PC-9 (cell line): Measurements from ENCODE around the gene TPD52L1. TPM values are rescaled to one million over a fixed set of nuclear protein-coding genes. Genes with fewer than 3 reads are reported as not detected.

Experiments used
- BruUV-seq: library from RNA; stranded (reverse); fragments of 400-500 nt; replicated peaks from 2 replicates; lab custom pipeline; 2021; lab: Mats Ljungman, UMichigan
- CTCF ChIA-PET: fragments of 300-600 bp; sonication (Branson Sonifier 250); formaldehyde crosslinking; loops from one replicate; lab custom pipeline; 2022; ENCODE audit warnings: antibody characterized with exemption; lab: Charles Lee
- POLR2A ChIA-PET: fragments of 300-600 bp; sonication (Branson Sonifier 250); formaldehyde crosslinking; loops from one replicate; lab custom pipeline; 2022; ENCODE audit warnings: antibody characterized with exemption; ENCODE audit not compliant: unreplicated experiment; lab: Charles Lee
- DNase-seq, 2 experiments: peaks; one replicate each; pipeline versions ENCODE4 v3.0.0 to v3.0.0-alpha.2; 2015 to 2022; ENCODE audit warnings: mixed read lengths in 1 of 2
- H2AFZ ChIP-seq: fragments of 200-600 bp; sonication (generic); 2 replicates; pipeline ENCODE4 v1.8.1; 2017; ENCODE audit warnings: antibody characterized with exemption
- H3F3A ChIP-seq: fragments of 200-600 bp; sonication (generic); 2 replicates; pipeline ENCODE4 v1.8.1; 2017; ENCODE audit warnings: antibody characterized with exemption, mild to moderate bottlenecking, low read depth; ENCODE audit not compliant: insufficient read depth
- H3K27ac ChIP-seq: fragments of 200-600 bp; sonication (generic); 2 replicates; pipeline ENCODE4 v1.6.1; 2016; ENCODE audit warnings: mixed run types
- H3K27me3 ChIP-seq: fragments of 200-600 bp; sonication (generic); 2 replicates; pipeline ENCODE4 v1.6.1; 2016; ENCODE audit warnings: low read depth, mixed run types; ENCODE audit not compliant: insufficient read depth
- H3K36me3 ChIP-seq: fragments of 200-600 bp; sonication (generic); 2 replicates; pipeline ENCODE4 v1.6.1; 2016; ENCODE audit warnings: low read depth, mixed run types
- H3K4me1 ChIP-seq: fragments of 200-600 bp; sonication (generic); replicated peaks from 2 replicates; pipeline ENCODE4 v1.6.1; 2016; ENCODE audit warnings: mixed run types; ENCODE audit not compliant: insufficient read depth
- H3K4me2 ChIP-seq: fragments of 200-600 bp; sonication (generic); 2 replicates; pipeline ENCODE4 v1.6.1; 2017; ENCODE audit warnings: mixed run types
- H3K4me3 ChIP-seq: fragments of 200-600 bp; sonication (generic); 2 replicates; pipeline ENCODE4 v1.6.1; 2016; ENCODE audit warnings: mixed run types
- H3K79me2 ChIP-seq: fragments of 200-600 bp; sonication (generic); 2 replicates; pipeline ENCODE4 v1.6.1; 2017; ENCODE audit warnings: low read depth, mixed run types
- H3K9me2 ChIP-seq: fragments of 200-600 bp; sonication (generic); 2 replicates; pipeline ENCODE4 v1.8.1; 2017; ENCODE audit warnings: mild to moderate bottlenecking; ENCODE audit not compliant: insufficient read depth
- H3K9me3 ChIP-seq: fragments of 200-600 bp; sonication (generic); 2 replicates; pipeline ENCODE4 v1.8.1; 2016; ENCODE audit warnings: low read depth; ENCODE audit not compliant: insufficient read depth
- H4K20me1 ChIP-seq: fragments of 200-600 bp; sonication (generic); 2 replicates; pipeline ENCODE4 v1.8.1; 2017; ENCODE audit not compliant: insufficient read depth
- EZH2 ChIP-seq: fragments of 200-600 bp; sonication (generic); IDR thresholded peaks from 2 replicates; pipeline ENCODE4 v1.8.0; 2017; ENCODE audit warnings: antibody characterized with exemption, low read depth
- intact Hi-C: fragments of 100-400 bp; cut with micrococcal nuclease; formaldehyde crosslinking; loops from one replicate; pipeline ENCODE4 v1.10.0; 2022; ENCODE audit not compliant: unreplicated experiment
- total RNA-seq: library from RNA; stranded (reverse); gene quantifications from 2 replicates; pipeline ENCODE4 v1.2.3, GENCODE V29; 2021
- TF ChIP-seq, protein P1 (sequence below): fragments of 200-600 bp; sonication (generic); conservative IDR thresholded peaks from 2 replicates; pipeline ENCODE4 v1.6.1; 2017; ENCODE audit warnings: mixed run types, antibody characterized with exemption, mild to moderate bottlenecking, moderate library complexity

TPD52L1 gene
- total RNA-seq, 1 experiment from 2014 or later, result 203 TPM

DNA sequence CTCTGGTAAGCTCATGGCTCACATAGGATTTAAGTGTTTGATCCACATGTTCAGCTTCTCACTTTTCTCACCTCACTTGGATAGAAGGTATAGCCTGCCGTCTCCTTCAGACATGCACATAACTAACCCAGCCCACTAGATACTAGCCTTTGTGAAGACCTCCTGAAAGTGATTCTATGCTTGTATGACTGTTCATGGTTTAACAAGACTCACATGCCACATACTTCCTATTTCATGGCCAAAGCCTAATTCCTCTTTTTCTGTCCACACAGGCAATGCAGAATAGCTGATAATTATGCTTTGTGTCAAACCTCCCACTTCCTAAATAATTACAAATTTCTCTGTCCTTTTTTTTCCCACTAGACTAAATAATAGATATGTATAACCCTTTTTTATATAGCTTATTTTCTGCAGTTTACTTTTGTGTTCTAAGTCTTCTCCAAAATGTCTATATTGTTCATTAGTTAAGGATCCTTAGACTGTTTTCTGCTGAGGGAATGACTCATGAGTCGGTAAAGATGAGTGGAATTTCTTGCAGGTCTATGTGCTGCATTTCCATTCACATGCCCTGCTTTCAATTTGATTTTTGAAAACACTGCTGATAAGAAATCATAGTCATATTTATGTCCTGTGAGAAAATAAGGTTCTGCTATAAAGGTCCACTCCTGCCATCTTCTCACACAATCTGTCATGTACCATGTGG, 105.2 kb downstream of the TPD52L1 start:
- no peaks in the 10 kb centered on the region; the same call in 1 of the 2 replicates for H3K9me2 ChIP-seq
- no peaks in the 10 kb centered on the region for H3K27me3 ChIP-seq
- peaks cover 4% of the 10 kb centered on the region for H3F3A ChIP-seq
- ChIA-PET POLR2A (no interaction called here), CTCF (no interaction called here)
- intact Hi-C loops, result no loop called here
- no peak overlapping the region for H2AFZ ChIP-seq
- no peak overlapping the region for H3K4me2 ChIP-seq
- H4K20me1 ChIP-seq, result no peaks in the 10 kb centered on the region
- no peak overlapping the region for H3K4me3 ChIP-seq
- BruUV-seq, result no TSS peak
- H3K4me1 ChIP-seq, result no peaks in the 10 kb centered on the region
- no peaks in the 10 kb centered on the region for H3K9me3 ChIP-seq
- TF ChIP-seq EZH2, result no peak
- TF ChIP-seq, protein P1, sequence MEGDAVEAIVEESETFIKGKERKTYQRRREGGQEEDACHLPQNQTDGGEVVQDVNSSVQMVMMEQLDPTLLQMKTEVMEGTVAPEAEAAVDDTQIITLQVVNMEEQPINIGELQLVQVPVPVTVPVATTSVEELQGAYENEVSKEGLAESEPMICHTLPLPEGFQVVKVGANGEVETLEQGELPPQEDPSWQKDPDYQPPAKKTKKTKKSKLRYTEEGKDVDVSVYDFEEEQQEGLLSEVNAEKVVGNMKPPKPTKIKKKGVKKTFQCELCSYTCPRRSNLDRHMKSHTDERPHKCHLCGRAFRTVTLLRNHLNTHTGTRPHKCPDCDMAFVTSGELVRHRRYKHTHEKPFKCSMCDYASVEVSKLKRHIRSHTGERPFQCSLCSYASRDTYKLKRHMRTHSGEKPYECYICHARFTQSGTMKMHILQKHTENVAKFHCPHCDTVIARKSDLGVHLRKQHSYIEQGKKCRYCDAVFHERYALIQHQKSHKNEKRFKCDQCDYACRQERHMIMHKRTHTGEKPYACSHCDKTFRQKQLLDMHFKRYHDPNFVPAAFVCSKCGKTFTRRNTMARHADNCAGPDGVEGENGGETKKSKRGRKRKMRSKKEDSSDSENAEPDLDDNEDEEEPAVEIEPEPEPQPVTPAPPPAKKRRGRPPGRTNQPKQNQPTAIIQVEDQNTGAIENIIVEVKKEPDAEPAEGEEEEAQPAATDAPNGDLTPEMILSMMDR, result no peak
- DNase-seq, result no peak
- H3K36me3 ChIP-seq, result peaks cover 7% of the 10 kb centered on the region; the same call in 1 of the 2 replicates
- no peak overlapping the region for H3K27ac ChIP-seq
- H3K79me2 ChIP-seq, result no peaks in the 10 kb centered on the region

DNA sequence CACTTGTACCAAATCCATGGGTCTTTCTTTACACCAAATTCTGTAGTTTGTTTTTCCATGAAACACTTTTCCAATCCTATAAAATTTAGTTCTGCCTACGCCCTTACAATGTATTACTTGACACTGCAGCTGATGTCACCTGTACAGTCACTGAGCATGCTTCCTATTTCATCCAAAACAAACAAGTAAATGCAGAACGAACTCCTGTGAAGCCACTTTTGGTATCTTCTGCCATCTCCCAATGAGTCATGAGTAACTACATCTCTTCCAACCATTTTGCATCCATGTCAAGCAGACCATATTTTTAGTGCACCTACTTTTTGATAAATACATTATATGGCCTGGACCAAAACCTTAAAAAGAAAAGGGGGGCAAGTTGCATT, 105.8 kb downstream of the TPD52L1 start:
- Histone ChIP-seq H3K4me2 (no peak overlapping the region), H3K27me3 (no peaks in the 10 kb centered on the region), H3K4me1 (no peaks in the 10 kb centered on the region), H4K20me1 (no peaks in the 10 kb centered on the region), H3K9me2 (no peaks in the 10 kb centered on the region; the same call in 1 of the 2 replicates), H3F3A (peaks cover 4% of the 10 kb centered on the region; the same call in 1 of the 2 replicates), H3K27ac (no peak overlapping the region), H3K9me3 (no peaks in the 10 kb centered on the region), H3K36me3 (peaks cover 9% of the 10 kb centered on the region), H3K4me3 (no peak overlapping the region), H3K79me2 (no peaks in the 10 kb centered on the region), H2AFZ (no peak overlapping the region)
- TF ChIP-seq, protein P1, result no peak
- TF ChIP-seq EZH2, result no peak
- CTCF ChIA-PET, result no interaction called here
- POLR2A ChIA-PET, result no interaction called here
- peak in 1 of 2 experiments; percentile 38 for DNase-seq
- intact Hi-C loops, result no loop called here
- BruUV-seq, result no TSS peak

DNA sequence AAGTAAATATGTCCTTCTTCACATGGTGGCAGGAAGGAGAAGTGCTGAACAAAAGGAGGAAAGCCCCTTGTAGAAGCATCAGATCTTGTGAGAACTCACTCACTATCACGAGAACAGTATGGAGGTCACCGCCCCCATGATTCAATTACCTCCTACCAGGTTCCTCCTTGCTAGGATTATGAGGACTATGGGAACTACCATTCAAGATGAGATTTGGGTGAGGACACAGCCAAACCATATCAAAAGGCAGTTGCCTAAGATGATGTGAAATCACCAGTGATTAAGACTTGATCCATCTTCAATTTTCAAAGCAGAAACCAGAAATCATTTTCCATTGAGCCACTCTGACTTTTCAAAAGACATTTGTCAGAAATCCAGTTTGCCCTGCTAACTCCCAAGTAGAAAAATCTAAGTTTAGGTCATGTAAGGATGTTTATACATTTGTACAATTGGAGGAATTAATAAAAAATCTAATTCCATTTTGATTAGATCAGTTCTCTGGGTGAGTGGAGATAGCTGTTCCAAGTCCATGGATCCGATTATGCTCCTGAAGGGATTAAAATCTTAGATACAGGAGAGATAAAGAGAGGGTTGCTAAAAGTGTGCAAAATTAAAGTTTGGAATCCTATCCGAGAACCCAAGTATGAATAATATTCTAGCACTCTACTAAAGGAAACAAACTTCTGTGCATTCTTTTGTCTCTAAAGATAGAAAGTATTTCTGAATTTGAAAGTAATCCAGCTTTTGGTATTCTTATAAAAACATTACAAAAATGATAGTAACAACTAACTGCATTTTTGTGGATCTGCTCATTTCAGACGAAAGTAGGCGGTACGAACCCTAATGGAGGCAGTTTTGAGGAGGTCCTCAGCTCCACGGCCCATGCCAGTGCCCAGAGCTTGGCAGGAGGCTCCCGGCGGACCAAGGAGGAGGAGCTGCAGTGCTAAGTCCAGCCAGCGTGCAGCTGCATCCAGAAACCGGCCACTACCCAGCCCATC, 108.7 kb downstream of the TPD52L1 start:
- no peak for DNase-seq
- Histone ChIP-seq H3K4me2 (no peak overlapping the region), H3K4me1 (no peaks in the 10 kb centered on the region), H3K36me3 (peaks cover 15% of the 10 kb centered on the region; the same call in 1 of the 2 replicates), H2AFZ (no peak overlapping the region), H3K9me3 (no peaks in the 10 kb centered on the region), H3K27ac (no peak overlapping the region), H3K27me3 (no peaks in the 10 kb centered on the region), H3K4me3 (no peak overlapping the region), H3K9me2 (no peaks in the 10 kb centered on the region; the same call in 1 of the 2 replicates), H3F3A (peaks cover 4% of the 10 kb centered on the region; the same call in 1 of the 2 replicates), H3K79me2 (no peaks in the 10 kb centered on the region), H4K20me1 (no peaks in the 10 kb centered on the region)
- TF ChIP-seq EZH2, result no peak
- TF ChIP-seq, protein P1, result no peak
- CTCF ChIA-PET, result no interaction called here
- intact Hi-C loops, result no loop called here
- POLR2A ChIA-PET, result no interaction called here
- no TSS peak for BruUV-seq
